C4-2B (cell line): Measurements from ENCODE around the gene CYP2W1.

ENCODE experiments used
- ZFX ChIP-seq: fragments of 450-650 bp; IDR thresholded peaks from 2 replicates; pipeline ENCODE4 v1.6.1; 2017
- TF ChIP-seq, protein P1 (sequence below): fragments of 450-650 bp; conservative IDR thresholded peaks from 2 replicates; pipeline ENCODE4 v1.5.1; 2017; ENCODE audit warnings: mild to moderate bottlenecking

GRCh38 chr7:956031-956430, 26.9 kb upstream of the CYP2W1 start:
- TF ChIP-seq, protein P1, sequence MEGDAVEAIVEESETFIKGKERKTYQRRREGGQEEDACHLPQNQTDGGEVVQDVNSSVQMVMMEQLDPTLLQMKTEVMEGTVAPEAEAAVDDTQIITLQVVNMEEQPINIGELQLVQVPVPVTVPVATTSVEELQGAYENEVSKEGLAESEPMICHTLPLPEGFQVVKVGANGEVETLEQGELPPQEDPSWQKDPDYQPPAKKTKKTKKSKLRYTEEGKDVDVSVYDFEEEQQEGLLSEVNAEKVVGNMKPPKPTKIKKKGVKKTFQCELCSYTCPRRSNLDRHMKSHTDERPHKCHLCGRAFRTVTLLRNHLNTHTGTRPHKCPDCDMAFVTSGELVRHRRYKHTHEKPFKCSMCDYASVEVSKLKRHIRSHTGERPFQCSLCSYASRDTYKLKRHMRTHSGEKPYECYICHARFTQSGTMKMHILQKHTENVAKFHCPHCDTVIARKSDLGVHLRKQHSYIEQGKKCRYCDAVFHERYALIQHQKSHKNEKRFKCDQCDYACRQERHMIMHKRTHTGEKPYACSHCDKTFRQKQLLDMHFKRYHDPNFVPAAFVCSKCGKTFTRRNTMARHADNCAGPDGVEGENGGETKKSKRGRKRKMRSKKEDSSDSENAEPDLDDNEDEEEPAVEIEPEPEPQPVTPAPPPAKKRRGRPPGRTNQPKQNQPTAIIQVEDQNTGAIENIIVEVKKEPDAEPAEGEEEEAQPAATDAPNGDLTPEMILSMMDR: no peak
- TF ChIP-seq ZFX: no peak
